HG03280 (cell line): ENCODE results near the gene PLEKHB2.
"Not testable (repeated sequence)": the region's sequence is repeated elsewhere in the genome, so short reads cannot be mapped to it uniquely, and the experiment has no call there.

Source experiments
- ATAC-seq: cut with Tn5 transposase; IDR thresholded peaks from one replicate; pipeline ENCODE4 v1.9.1; 2021; ENCODE audit warnings: mild to moderate bottlenecking, moderate library complexity; ENCODE audit not compliant: unreplicated experiment

The PLEKHB2 gene, protein sequence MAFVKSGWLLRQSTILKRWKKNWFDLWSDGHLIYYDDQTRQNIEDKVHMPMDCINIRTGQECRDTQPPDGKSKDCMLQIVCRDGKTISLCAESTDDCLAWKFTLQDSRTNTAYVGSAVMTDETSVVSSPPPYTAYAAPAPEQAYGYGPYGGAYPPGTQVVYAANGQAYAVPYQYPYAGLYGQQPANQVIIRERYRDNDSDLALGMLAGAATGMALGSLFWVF

DNA sequence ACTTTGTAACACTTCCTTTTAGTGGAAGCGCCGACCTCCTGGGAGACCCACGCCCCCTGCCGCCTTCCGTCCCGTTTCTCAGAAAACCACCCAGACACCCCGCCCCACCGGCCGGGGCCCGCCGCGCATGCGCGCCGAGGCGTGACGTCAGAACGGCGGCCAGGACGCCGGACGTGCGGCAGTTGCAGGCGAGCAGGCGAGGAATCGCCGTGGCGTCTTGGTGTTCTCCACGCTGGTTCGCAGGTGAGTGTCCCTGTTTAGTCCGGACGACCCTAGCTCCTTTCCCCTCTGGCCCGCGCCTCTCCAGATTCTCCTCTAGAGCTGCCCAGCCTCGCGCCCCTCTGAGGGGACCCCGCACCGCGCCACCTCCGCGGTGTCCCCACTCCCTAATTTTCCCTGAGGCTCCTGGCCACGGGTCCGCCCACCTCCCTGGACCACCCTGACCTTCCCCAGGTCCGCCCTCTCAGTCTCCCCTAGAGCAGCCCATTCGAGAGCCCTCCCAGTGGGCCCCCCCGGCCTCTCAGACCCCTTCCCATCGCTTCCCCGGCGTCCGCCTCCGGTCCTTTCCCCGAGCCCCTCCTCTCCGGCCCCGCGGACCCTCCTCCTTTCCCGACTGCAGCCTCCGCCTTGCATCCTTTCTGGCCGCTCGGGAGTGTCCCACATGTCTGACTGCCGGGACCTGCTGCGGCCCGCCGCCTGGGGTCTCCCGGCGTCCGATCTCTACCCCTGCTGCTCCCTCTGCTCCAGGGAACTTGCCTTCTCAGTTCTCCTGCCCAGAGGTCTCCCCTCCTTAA lies at the start of gene PLEKHB2:
Gene PLEKHB2 (plus strand): TSS at position 181 of the 794 bp plus-strand sequence. CDS start 15,606 bp downstream, outside the sequence.
- peak; percentile 74 for ATAC-seq

DNA sequence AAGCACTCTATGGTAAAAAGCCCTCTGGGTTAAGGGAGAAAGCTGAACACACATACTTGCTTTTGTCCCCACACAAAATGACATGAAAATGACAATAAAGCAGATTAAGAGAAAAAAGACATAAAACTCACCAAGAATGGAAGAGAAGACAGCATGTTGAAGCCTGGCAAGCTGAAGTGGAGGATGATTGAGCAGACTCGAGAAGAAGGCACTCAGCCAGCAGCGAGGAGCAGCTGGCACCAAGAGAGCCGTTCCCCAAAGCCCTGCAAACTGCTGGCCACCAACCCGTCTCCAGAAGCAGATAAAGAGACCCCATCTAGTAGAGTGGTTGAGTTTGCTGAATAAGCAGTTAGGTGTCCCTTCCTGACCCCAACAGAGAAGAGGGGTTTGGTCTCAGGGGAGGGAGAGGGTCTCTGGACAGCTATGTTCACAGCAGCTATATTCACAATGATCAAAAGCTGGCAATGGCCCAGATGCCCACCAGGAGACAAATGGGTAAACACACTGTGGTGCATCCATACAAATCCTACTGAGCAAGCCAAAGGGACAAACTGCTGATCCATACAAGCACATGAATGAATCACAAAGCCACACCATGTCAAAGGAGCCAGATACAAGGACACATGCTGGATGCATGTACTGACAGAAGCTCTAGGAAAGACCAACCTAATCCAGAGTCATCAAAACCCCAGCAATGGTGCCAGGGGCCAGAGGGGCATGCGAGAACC lies 48.8 kb upstream of the PLEKHB2 start:
- no peak for ATAC-seq

DNA sequence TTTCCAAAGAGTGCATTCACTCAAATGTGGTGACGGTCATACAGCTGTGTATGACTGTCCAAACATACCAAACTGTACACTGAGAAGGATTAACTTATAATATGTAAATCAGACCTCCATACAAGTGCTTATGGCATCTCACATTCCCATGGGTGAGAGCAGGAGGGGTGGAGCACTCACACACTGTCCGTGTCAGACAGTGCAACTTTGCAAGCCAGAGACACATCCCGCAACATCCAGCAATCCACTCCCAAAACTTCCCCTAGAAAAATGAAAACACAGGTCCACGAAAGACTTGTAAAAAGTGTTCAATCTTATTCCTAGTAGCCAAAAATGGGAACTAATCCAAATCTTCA lies 48.2 kb upstream of the PLEKHB2 start:
- no peak for ATAC-seq

DNA sequence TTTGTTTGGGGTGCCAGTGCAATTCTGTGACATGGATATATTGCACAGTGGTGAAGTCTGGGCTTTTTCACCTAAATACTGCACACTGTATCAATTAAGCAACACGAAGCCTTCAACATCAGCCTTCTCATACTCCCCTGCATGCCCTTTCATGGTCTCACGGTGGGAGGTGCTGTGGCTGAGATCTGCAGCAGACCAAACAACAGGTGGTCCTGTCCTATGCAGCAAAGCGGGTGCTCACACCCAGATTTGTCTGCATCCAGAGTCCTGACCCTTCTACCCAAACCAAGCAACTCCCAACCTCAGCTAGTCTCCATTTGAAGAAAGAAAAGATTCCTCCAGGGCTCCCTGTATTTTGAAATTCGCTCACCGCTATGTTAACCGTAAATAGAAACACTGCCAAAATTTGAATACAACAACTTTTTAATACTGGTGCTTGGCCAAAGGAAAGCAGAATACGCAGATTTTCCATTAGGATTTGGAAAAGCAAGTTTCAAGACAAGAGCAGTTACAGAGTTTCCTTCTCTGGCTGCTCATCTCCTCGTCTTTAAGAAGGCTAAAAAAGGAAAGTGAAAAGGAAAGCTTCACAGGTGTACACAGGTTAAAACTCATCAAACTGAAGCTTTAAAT lies 46.8 kb upstream of the PLEKHB2 start:
- no peak for ATAC-seq

DNA sequence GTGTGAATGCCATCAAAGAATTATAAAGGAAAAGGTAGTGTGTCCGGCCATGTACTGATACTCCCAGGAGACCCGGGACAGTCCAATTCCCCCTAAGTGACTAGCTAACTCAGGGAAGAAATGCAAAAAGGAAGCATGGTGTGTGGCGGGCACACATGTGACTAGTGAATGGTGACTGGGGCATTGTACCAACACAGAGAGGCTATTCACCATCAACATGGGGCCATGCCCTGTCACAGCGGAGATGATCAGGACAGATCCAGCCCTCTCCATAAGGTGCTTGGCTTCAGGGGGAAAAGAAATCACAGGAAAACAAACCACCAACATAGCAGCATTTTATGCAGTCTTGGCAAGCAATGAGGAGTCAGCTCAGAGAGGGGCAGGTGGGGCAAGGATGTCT lies 46.2 kb upstream of the PLEKHB2 start:
- no peak for ATAC-seq

DNA sequence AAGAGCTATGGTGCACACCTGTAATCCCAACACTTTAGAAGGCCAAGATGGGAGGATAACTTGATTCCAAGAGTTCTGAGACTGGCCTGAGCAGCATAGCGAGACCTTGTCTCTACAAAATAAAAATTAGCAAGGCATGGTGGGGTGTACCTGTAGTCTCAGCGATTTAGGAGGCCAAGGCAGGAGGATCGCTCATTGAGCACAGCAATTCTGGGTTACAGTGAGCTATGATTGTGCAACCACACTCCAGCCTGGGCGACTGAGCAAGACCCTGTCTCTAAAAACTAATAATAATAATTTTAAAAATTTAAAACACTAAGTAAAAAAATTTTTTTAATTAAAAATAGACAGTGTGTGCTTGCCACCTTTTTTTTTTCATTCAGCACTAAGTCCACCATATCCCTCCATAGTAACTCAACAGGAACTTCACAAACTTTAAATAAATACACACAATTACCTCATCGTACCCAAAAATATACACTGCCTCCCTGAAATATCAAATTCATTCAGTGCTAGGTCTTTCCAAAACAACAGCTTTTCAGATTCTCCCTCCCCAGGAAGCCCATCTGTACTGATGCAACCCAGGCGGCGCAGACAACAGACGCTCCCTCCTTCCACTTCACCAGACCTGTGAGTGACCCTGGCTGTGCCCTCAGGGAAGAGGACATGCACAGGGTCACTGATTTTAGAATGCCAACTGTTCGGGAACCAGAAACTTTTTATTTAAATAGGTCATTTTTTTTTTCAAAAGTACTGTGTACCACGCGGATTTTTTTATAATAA lies 41.4 kb upstream of the PLEKHB2 start:
- ATAC-seq: no peak

DNA sequence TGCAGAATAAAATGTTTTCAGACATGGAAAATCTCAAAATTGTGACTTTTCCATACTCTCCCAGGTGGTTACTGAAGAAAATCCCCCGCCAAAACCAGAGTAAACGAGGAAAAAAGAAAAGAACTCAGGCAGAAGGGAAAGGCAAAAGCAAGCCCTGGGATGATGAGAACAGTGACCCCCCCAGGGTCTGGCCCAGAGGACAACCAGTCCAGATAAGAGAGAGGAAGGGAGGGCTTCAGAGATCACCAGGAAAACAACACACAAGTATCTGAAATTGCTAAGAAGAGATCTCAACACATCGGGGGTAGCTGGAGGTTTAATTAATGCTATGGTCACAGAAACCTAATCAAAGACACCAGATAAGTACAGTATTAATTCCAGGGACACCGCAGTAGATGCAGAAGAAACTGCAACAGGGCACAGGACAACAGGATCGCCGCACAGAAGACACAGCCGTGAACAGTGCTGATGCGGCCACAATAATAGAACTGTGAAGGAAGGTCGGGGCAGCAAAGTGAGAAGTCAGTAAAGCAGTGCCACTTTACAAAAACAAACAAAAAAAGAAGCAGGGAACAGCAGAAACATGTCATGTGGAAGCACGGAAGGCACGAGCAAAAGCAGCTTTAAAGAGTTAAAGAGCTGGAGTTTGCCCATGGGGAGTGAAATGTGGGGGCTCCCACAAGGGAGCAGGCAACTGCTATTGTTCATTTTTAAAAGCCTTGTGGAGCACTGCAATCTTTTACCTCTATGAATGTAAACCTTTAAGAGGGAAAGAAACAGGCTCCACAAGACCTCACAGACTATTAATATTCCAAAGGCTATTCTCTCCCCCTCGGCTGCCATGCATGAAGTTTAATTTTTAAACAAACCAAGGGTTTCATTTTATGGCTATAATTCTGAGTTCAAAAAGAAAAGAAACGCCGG lies 40.3 kb upstream of the PLEKHB2 start:
- ATAC-seq: no peak

DNA sequence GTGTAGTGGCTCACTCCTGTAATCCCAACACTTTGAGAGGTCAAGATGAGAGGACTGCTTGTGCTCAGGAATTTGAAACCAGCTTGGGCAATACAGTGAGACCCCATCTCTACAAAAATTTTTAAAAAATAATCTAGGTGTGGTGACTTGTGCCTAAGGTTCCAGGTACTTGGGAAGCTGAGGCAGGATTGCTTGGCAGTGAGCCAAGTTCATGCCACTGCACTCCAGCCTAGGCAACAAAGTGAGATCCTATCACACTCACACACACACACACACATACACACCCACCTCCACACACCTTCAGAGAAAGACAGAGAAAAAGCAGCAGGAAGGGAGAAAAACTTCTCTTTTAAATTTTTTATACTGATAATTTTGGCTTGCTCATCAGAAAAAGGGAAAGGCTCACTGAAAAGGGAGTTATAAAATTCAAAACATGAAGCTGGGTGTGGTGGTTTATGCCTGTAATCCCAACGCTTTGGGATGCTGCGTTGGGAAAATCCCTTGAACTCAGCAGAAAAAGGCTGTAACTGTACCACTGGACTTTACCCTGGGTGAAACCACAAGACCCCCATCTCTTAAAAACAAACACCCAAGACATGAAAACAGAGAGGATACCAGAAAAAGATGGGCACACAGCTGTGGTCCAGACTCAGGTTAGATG lies 37.5 kb upstream of the PLEKHB2 start:
- ATAC-seq: no peak

DNA sequence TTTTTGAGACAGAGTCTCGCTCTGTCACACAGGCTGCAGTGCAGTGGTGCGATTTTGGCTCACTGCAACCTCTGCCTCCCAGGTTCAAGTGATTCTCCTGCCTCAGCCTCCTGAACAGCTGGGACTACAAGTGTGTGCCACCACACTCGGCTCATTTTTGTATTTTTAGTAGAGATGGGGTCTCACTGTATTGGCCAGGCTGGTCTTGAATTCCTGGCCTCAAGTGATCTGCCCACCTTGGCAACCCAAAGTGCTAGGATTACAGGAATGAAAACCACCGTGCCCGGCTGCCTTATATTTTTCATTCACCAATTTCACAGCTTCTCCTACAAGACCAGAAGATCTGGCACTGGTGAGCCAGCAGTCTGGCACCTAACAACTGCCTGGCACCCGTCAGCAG lies 37.0 kb upstream of the PLEKHB2 start:
- ATAC-seq: not testable (repeated sequence)

DNA sequence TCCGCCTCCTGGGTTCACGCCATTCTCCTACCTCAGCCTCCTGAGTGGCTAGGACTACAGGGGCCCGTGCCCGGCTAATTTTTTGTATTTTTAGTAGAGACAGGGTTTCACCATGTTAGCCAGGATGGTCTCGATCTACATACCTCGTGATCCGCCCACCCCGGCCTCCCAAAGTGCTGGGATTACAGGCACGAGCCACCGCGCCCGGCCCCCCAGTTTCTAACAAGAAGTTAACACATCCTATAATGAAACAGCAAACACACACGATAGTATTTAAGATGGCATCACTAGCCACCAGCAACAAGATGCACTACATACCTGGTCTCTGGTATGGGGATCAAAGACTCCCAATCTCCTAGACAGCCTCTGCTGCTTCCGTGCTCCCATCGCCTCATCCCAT lies 29.6 kb upstream of the PLEKHB2 start:
- ATAC-seq: not testable (repeated sequence)

DNA sequence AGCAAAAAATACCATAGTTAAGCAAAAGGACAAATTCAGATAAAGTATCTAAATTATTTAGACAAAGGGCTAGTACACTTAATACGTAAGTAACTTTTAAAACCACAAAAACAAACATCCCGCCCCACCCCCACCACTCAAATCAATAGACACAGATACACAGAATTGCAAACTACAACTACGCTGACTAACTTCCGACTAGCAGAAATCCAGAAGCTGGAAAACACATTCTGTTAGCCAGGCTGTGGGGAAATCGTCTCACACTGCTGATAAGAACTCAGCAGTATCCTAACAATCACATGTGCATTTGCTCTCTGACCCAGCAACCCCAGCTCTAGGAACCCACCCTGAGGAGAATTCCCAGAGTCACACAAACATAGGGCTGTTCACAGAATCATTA lies 28.4 kb upstream of the PLEKHB2 start:
- ATAC-seq: no peak

DNA sequence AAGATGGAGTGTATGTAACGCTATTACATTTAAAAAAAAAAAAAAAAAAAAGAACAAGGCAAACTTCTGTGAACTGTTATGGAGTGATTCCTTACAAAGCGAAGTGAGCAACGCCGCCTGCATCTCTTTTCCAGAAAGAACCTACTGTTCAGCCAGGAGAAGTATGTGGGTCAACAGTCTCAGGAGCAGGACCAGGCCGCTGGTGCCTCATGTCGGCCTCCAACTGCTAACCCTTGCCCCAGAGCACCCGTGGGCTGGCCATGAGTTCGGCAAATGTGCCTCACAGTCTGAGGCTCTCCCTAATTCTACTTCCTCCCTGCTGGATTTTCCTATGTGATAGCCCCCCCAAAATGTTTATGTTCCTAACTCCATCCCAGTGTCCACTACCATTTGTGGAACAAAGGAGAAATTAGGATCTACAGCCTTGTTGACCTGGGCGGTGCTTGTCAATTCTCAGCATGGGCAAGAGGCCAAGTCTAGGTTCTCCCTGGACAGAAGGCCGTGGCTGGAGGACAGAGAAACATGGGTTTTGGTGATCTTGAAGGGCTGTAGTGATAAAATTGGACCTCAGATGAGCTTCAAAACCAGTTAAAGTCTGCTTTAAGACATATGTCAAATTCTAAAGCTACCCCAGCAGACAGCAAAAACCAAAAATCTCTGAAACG lies 27.8 kb upstream of the PLEKHB2 start:
- no peak for ATAC-seq

DNA sequence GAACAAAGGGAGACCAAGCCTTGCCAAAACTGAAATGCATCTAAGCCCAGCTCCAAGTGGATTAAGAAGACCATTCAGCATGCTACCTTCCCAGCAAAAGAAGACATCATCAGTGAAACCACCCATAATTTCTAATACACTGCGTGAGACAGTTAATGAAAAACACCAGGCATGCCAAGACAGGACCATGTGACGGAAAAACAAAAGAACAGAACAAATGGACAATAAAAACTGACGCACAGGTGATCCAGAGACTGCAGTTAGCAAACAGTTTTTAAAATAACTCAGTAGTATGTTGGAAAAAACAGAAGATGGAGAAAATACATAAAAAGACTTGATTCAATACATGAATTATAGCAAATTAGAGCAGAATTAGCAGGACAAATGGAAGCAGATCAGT lies 27.2 kb upstream of the PLEKHB2 start:
- no peak for ATAC-seq

DNA sequence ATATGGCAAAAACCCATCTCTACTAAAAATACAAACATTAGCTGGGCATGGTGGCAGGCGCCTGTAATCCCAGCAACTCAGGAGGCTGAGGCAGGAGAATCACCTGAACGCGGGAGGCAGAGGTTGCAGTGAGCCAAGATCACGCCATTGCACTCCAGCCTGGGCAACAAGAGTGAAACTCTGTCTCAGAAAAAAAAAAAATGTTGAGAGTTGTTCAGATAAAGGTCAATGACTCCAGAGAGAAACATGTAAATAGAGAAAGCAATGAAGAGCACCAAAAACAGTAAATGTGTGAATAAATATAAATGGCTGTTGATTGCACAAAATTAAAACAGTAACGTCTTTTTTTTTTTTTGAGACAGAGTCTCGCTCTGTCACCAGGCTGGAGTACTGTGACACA lies 25.2 kb upstream of the PLEKHB2 start:
- ATAC-seq: not testable (repeated sequence)

DNA sequence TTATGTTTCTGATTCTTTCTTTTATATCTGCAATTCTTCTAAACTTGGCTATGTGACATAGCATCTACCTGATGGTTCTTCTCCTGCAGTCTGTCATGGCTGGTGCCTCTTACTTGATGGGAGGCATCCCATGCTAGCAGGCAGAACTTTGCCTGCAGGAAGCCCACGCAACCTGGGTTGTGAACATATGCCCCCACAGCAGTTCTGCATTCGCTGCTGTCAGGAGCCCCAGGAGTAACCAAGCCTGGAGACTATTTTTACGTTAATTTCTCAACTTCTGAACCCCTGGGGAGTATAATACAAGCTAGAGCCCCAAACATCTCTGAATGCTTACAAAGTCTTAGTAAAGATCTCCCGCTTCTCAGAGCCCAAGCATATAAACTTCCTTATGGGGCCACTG lies 23.9 kb upstream of the PLEKHB2 start:
- no peak for ATAC-seq

DNA sequence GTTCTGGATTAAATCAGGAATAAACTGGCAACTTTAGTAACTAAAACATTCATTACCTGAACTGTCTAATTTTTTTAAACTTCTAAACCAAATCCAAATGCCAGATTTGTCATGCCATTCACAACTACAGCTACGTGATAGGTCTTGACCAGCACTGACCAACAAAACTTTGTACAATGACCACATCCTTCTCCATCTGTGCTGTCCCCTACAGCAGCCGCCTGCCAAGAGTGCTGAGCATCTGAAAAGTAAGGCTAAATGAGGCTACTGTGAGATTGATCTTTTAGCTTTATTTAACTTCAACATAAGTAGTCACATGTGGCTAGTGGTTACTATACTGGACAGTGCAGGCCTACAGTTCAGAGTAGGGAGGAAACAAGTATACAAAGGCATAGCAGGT lies 19.5 kb upstream of the PLEKHB2 start:
- no peak for ATAC-seq

DNA sequence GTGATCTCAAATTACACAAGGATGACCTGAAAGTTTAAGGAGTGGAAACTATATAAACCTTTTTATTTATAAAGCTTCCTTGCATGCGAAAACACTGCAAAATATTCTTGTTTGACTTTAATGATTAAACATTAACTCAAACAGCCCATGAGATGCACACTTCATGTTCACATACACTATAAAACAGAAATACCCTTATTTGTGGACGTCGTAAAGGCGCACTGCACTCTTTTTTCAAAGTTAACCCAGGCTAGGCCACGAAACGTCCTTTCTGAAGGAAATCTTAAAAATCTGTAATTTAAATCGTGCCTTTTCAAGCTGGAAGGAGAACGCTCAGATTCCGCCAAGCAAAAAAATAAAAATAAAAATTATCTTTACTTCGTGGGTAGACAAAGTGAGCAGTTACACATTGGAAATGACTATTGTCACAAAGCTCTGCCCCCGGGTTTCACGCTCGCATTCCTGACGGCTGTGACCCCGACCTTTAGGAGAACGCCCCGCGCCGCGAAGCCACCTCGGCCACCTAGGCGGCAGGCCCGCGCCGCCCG lies 12.6 kb upstream of the PLEKHB2 start:
- no peak for ATAC-seq

DNA sequence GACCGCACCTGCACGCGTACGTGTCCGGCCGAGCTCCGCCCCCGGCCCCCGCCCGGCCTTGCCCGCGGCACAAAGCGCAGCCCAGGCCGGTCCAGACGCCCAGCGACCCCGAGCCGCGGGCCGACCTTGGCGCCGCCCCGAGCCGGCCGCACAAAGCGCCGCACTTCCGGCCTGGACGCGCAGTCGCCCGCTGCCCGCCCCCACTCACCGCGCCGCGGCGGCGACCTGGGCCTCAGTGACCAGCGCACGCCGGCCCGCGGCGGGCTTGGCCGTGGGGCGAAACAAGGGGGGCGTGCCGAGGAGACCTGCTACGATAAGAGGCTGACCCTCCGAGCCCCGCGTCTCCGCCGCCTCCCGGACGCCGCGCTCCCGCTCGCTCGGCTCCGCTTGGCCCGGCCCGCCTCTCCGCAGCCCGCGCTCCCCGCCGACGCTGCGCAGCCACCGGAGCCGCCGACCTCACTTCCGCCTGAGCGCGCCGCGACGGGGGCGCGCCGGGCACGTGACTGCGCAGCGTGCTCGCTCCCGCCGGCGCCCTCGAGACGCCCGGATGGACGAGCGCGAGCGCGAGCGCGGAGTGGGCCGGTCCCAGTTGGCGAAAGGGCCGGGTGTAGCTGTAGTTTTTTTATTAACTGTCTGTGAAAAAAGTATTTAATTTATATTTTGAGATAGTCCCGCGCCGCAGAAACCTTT lies 12.0 kb upstream of the PLEKHB2 start, which contains the start of gene FAM168B:
Gene FAM168B (minus strand): TSS at position 455 of the 690 bp plus-strand sequence. CDS start 10,814 bp downstream, outside the sequence.
- peak; percentile 84 for ATAC-seq
